HG03025 (cell line): ENCODE measurements around the gene LYVE1.

Source experiments
- ATAC-seq: cut with Tn5 transposase; IDR thresholded peaks from one replicate; pipeline ENCODE4 v1.9.1; 2021; ENCODE audit warnings: mild to moderate bottlenecking, moderate library complexity; ENCODE audit not compliant: unreplicated experiment, low FRiP score

LYVE1 gene

DNA sequence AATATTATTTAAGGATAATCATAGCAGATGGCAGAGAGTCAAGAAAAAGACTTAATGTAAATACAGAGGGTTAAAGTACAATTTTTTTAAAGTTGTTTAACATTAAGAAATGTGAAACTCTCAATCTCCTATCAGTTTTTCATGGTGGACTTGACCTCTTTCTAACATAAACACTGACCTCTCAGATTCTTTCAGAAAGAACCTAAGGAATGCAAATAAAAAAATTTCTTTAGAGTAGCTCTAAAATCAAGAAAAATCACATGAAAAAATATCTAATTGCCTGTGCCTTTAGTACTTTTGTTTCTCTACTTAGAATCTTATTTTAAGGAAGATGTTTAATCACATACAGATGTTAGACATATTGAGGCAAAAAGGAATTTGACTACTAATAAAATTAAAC is 40.3 kb downstream of the LYVE1 start:
- ATAC-seq: no peak

DNA sequence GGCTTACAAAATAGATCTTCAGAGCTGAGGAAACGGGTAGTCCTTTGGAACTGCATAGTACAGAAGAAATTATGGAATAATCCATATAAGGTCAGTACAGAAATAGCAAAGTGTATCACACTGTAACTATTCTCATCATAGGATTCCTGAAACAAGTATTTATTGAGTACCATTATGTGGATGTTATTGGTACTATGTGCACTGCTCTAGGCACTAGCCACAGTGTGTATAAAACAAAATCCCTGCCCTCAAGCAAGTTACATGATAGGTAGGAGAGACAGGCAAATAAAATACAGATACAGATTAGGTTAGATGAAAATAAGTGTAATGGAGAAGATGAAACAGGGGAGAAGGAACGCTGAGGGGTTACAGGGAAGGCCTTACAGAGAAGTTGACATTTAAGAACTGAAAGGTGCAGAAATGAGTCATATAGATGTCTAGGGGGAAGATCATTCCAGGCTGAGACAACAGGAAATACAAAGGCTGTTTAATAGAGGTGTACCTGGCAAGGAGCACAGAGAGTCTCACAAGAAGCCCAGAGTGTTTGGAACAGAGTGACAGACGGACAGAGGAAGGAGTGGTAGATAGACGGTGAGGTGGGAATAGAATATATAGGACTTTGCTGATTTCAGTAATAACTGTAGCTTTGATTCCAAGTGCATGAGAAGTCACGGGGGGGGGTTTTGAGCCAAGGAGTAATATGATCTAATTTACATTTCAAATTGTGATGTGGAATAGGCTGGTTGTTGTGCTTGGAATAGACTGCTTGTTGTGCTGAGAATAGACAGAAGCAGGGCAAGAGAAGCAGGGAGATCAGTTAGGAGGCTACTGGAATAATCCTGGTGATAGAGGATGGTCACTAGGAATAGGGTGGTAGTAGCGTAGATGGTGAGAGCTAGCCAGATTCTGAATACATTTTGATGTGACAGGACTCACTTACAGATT is 41.2 kb downstream of the LYVE1 start:
- no peak for ATAC-seq

- no peak for ATAC-seq
Measured at GRCh38 chr11:10524471-10524870, 44.0 kb downstream of the LYVE1 start.

DNA sequence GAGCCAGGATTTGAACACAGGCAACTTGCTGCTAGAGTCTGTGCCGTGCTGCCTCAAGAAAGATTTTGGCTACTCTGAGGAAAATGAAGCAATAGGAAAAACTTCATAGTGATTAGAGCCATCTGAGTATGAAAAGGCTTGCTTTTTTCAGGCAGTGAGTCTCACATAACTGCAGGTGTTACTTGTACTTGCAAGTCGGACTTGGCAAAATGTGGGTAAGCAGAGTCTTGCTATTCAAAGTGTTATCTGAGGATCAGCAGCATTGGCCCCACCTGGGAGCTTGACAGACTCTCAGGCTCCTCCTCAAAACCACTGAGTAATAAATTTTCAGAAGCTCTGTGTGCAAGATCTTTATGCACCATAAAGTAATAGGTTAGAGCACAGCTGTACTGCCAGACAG is 45.5 kb downstream of the LYVE1 start:
- no peak for ATAC-seq

- no peak for ATAC-seq
Measured at GRCh38 chr11:10522276-10522675, 46.2 kb downstream of the LYVE1 start.

DNA sequence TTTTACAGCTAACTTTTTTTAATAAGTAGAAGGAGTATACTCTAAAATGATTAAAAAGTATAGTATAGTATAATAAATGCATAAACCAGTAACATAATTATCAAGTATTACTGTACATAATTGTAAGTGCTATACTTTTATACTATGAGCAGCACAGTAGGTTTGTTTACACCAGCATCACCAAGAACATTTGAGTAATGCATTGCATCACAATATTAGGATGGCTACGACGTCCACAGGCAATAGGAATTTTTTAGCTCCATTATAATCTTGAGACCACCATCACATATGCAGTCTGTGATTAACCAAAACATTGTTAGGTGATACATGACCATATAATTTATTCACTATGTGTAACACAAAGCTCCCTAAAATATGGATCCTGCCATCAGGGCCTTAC is 47.9 kb downstream of the LYVE1 start:
- ATAC-seq: no peak

DNA sequence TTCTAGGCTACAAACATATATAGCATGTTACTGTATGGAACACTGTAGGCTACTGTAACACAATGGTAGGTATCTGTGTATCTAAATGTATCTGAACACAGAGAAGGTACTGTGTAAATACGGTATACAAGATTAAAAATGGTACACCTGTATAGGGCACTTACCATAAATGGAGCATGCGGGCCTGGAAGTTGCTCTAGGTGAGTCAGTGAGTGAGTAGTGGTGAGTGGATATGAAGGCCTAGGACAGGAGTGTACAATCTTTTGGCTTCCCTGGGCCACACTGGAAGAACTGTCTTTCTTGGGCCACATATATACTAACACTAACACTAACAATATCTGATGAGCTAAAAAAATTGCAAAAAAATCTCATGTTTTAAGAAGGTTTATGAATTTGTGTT is 48.8 kb downstream of the LYVE1 start:
- ATAC-seq: no peak

DNA sequence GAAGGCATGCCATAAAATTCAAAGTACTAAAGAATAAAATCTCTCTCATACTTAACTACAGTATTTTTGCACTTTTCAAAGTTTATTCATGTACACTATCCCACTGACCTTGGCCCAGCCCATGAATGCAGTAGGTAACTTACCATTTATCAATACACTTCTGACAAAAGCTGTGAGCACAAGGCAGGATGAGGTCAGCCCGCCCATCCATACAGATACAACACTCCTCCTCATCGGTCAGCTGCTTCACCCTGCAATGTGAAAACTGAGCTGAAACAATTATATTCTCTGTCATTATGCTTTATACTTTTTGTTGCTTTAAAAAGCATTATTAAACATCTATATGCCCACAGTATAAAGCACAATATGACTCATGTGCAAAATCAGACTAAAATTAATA is 49.6 kb downstream of the LYVE1 start:
- no peak for ATAC-seq

DNA sequence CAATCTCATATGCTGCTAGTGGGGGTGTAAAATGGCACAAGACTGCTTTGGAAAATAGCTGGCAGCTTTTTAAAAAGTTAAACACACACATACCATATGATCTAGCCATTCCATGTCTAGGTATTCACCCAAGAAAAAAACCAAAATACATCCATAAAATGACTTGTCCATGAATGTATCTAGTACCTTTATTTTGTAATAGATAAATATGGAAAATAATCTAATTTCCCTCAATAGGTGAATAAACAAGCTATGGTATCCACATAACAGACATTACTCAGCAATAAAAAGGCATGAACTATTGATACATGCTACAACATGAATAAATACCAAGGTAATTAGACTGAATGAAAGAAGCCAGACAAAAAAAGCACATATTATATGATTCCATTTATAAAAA is 50.3 kb downstream of the LYVE1 start:
- no peak for ATAC-seq

GRCh38 chr11:10515418-10515817 is 53.0 kb downstream of the LYVE1 start:
- no peak for ATAC-seq

DNA sequence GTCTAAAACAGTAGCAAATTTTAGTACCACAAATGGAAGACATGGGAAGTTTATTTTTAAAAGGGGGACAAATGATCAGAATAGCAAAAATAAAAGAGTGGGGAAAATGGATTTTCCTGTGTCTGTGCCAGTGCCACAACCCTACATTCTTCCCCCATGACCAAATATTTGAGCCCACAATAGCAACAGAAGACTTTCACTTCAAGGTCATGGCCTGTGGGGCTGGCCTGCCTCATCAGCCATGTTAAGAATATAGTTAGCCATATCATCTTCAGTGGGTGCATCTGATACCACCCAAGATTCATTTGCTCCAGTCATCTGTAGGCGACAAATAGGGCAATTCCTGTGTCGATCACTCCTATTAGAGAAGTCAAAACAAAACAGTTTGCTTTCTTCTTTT is 53.8 kb downstream of the LYVE1 start:
- ATAC-seq: no peak

GRCh38 chr11:10514202-10514601 is 54.3 kb downstream of the LYVE1 start:
- no peak for ATAC-seq

DNA sequence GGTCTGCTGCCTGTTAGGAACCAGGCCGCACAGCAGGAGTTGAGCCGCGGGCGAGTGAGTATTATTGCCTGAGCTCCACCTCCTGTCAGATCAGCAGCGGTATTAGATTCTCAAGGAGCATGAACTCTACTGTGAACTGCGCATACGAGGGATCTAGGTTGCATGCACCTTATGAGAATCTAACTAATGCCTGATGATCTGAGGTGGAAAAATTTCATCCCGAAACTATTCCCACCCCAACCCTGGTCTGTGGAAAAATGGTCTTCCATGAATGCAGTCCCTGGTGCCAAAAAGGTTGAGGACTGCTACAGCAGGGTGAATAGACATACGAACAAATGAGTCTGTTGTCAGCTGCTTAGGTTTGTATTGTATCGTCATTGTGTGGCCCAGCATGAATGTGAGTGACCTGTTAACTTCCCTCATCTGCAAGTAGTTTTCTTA is 57.3 kb downstream of the LYVE1 start:
- ATAC-seq: no peak
